Central memory CD8-positive, alpha-beta T cell (primary cell): Measurements from ENCODE around the gene EFHC2.
A peak's percentile ranks its signal among the peaks of the same experiment; 100 is the strongest.
"Not testable (repeated sequence)": the region's sequence is repeated elsewhere in the genome, so short reads cannot be mapped to it uniquely, and the experiment has no call there.

Experiments
- ATAC-seq: fragments of 150-1000 bp; cut with Tn5 transposase; replicated peaks from 2 replicates; pipeline ENCODE4 v1.10.0; 2022; ENCODE audit warnings: mild to moderate bottlenecking, moderate FRiP score, moderate number of reproducible peaks; ENCODE audit not compliant: poor library complexity, severe bottlenecking; ENCODE audit errors: extremely low read depth
- DNase-seq, 2 donors: peaks; one replicate each; pipeline ENCODE4 v3.0.0; 2021; ENCODE audit warnings: low spot score in 2 of 2
- H3K27ac Mint-ChIP-seq: one replicate; pipeline ENCODE4 v1.8.0; 2022; ENCODE audit warnings: low read depth, mild to moderate bottlenecking, moderate library complexity, mixed read lengths
- H3K27me3 Mint-ChIP-seq: one replicate; pipeline ENCODE4 v1.8.0; 2022; ENCODE audit warnings: mixed read lengths
- H3K36me3 Mint-ChIP-seq: one replicate; pipeline ENCODE4 v1.8.0; 2022; ENCODE audit warnings: mild to moderate bottlenecking, moderate library complexity, mixed read lengths; ENCODE audit not compliant: insufficient read depth
- H3K4me1 Mint-ChIP-seq: one replicate; pipeline ENCODE4 v1.8.0; 2022; ENCODE audit warnings: mixed read lengths
- H3K4me3 Mint-ChIP-seq: one replicate; pipeline ENCODE4 v1.8.0; 2022; ENCODE audit warnings: mild to moderate bottlenecking, moderate library complexity, mixed read lengths
- H3K9me3 Mint-ChIP-seq: one replicate; pipeline ENCODE4 v1.8.0; 2022; ENCODE audit warnings: mixed read lengths

EFHC2 gene

GRCh38 chrX:44274096-44274495, 69.4 kb downstream of the EFHC2 start:
- ATAC-seq (no peak), DNase-seq (no peak)
- H3K27me3 Mint-ChIP-seq = no peaks in the 10 kb centered on the region
- H3K4me1 Mint-ChIP-seq = peaks cover 6% of the 10 kb centered on the region
- no peaks in the 10 kb centered on the region for H3K36me3 Mint-ChIP-seq
- H3K9me3 Mint-ChIP-seq = peaks cover 9% of the 10 kb centered on the region
- no peak overlapping the region for H3K4me3 Mint-ChIP-seq
- H3K27ac Mint-ChIP-seq = no peak overlapping the region

DNA sequence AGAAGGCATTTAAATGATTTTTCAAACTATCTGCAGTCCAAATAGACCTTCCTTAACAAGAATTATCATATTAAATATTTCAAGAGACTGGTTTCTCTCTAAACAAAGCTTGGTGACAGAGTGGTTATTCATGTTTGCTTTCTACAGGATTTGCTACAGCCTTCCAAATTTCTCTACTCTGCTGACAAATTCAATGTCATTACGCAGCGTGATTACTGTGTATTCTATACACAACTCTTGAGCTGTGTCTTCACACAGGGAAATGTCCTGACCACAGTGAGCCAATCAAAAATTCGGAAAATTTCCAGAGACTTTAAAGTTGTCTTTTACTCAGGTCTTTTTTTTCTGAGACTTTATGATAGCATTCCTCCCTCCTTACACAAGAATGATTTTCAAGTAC, 75.6 kb downstream of the EFHC2 start:
- Mint-ChIP-seq H3K36me3 (peaks cover 5% of the 10 kb centered on the region), H3K4me3 (no peak overlapping the region), H3K27ac (no peak overlapping the region), H3K27me3 (no peaks in the 10 kb centered on the region), H3K4me1 (peaks cover 17% of the 10 kb centered on the region), H3K9me3 (peaks cover 9% of the 10 kb centered on the region)
- ATAC-seq (no peak), DNase-seq (no peak)

- H3K4me1 Mint-ChIP-seq = peaks cover 17% of the 10 kb centered on the region
- no peak for ATAC-seq
- H3K4me3 Mint-ChIP-seq = no peak overlapping the region
- no peak overlapping the region for H3K27ac Mint-ChIP-seq
- peaks cover 9% of the 10 kb centered on the region for H3K9me3 Mint-ChIP-seq
- H3K27me3 Mint-ChIP-seq = no peaks in the 10 kb centered on the region
- peaks cover 5% of the 10 kb centered on the region for H3K36me3 Mint-ChIP-seq
- no peak for DNase-seq
Observed at GRCh38 chrX:44267116-44267515, 76.4 kb downstream of the EFHC2 start.

DNA sequence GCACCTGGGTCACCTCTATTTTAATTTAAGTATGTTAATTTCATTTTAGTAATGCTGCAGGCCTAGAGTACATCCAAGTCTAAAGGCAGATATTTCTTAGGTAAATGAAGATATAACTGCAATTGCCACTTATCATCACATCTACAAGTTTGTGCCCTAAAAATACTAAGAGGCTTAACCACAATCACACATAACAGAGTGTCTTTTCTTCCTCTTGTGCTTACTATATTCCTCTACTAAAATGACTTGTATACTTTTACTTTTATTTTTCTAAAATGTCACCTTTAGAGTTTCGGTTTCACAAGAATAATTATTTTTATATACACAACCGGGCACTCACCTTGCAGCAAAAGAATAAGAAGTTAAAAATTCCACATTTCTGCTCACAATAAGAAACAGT, 77.9 kb downstream of the EFHC2 start:
- peaks cover 22% of the 10 kb centered on the region for H3K4me1 Mint-ChIP-seq
- H3K4me3 Mint-ChIP-seq = peak overlapping the region; percentile 31
- no peaks in the 10 kb centered on the region for H3K27me3 Mint-ChIP-seq
- ATAC-seq = no peak
- H3K9me3 Mint-ChIP-seq = peaks cover 9% of the 10 kb centered on the region
- no peak for DNase-seq
- peaks cover 5% of the 10 kb centered on the region for H3K36me3 Mint-ChIP-seq
- peak overlapping the region; percentile 1 for H3K27ac Mint-ChIP-seq

GRCh38 chrX:44264936-44265335, 78.5 kb downstream of the EFHC2 start:
- peaks cover 5% of the 10 kb centered on the region for H3K36me3 Mint-ChIP-seq
- peaks cover 7% of the 10 kb centered on the region for H3K9me3 Mint-ChIP-seq
- peaks cover 29% of the 10 kb centered on the region for H3K4me1 Mint-ChIP-seq
- ATAC-seq (no peak), DNase-seq (no peak)
- no peak overlapping the region for H3K4me3 Mint-ChIP-seq
- peak overlapping the region; percentile 1 for H3K27ac Mint-ChIP-seq
- H3K27me3 Mint-ChIP-seq = no peaks in the 10 kb centered on the region

DNA sequence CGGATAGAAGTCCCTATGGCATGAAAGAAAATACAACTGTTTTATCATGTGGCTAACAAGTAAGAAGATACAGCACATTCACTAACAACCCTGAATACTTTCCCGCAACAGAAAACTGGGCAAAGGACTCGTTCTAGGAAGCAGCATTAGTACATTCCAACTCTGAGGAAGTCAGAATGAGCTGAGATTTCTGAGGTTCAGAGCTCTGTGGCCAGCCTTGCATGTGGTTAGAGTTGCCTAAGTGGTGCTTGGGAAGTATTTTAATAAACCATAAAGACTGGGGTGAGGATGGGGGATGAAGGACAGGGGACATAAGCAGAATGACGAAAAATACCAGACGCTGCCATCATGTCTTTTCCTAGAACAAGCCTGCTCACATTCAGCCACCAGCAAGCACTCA, 82.2 kb downstream of the EFHC2 start:
- H3K9me3 Mint-ChIP-seq = no peaks in the 10 kb centered on the region

DNA sequence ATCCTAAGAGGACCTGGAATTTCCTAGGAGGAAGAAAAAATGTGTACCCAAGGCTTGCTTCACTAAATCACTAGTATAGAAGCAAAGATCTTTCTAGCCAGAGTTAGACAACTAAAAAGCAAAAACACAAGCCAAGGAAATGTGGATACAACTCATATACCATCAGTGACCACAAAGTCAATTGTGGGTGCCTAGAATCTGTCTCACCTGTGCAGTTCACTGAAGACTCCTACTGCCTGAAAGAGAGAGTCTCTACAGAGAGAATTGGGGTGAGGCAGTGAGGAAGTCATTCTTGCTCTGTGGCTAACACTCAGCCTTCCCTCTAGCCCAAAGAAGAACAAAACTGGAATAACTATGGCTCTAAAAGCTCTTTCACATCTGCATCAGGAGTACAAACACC, 82.9 kb downstream of the EFHC2 start:
- Mint-ChIP-seq H3K27me3 (no peaks in the 10 kb centered on the region), H3K4me3 (no peak overlapping the region), H3K27ac (no peak overlapping the region), H3K36me3 (no peaks in the 10 kb centered on the region), H3K9me3 (peaks cover 3% of the 10 kb centered on the region), H3K4me1 (peaks cover 39% of the 10 kb centered on the region)
- ATAC-seq (no peak), DNase-seq (no peak)

More for the DNA sequence above, 82.2 kb downstream of the EFHC2 start:
- Mint-ChIP-seq H3K36me3 (peaks cover 2% of the 10 kb centered on the region), H3K27me3 (no peaks in the 10 kb centered on the region), H3K4me1 (peaks cover 38% of the 10 kb centered on the region), H3K4me3 (no peak overlapping the region), H3K27ac (no peak overlapping the region)
- ATAC-seq (no peak), DNase-seq (no peak)

- peaks cover 16% of the 10 kb centered on the region for H3K9me3 Mint-ChIP-seq
- H3K4me3 Mint-ChIP-seq = not testable (repeated sequence)
Observed at GRCh38 chrX:44255742-44256141, 87.7 kb downstream of the EFHC2 start.

DNA sequence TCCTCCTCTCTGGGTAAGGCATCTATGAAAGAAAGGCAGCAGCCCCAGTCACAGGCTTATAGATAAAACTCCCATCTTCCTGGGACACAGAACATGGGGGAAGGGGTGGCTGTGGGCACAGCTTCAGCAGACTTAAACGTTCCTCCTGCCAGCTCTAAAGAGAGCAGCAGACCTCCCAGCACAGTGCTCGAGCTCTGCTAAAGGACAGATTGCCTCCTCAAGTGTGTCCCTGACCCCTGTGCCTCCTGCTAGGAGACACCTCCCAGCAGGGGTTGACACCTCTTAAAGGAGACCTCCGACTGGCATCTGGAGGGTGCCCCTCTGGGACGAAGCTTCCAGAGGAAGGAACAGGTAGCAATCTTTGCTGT, 89.9 kb downstream of the EFHC2 start:
- Mint-ChIP-seq H3K36me3 (peaks cover 5% of the 10 kb centered on the region), H3K9me3 (peaks cover 16% of the 10 kb centered on the region), H3K4me1 (peaks cover 34% of the 10 kb centered on the region), H3K4me3 (peak overlapping the region; percentile 46), H3K27ac (peak overlapping the region; percentile 71), H3K27me3 (no peaks in the 10 kb centered on the region)
- ATAC-seq (no peak), DNase-seq (no peak)

More at GRCh38 chrX:44255742-44256141, 87.7 kb downstream of the EFHC2 start:
- not testable (repeated sequence) for DNase-seq, H3K36me3 Mint-ChIP-seq, ATAC-seq, H3K27me3 Mint-ChIP-seq
- H3K27ac Mint-ChIP-seq = peak overlapping the region; percentile 71
- H3K4me1 Mint-ChIP-seq = peaks cover 45% of the 10 kb centered on the region

DNA sequence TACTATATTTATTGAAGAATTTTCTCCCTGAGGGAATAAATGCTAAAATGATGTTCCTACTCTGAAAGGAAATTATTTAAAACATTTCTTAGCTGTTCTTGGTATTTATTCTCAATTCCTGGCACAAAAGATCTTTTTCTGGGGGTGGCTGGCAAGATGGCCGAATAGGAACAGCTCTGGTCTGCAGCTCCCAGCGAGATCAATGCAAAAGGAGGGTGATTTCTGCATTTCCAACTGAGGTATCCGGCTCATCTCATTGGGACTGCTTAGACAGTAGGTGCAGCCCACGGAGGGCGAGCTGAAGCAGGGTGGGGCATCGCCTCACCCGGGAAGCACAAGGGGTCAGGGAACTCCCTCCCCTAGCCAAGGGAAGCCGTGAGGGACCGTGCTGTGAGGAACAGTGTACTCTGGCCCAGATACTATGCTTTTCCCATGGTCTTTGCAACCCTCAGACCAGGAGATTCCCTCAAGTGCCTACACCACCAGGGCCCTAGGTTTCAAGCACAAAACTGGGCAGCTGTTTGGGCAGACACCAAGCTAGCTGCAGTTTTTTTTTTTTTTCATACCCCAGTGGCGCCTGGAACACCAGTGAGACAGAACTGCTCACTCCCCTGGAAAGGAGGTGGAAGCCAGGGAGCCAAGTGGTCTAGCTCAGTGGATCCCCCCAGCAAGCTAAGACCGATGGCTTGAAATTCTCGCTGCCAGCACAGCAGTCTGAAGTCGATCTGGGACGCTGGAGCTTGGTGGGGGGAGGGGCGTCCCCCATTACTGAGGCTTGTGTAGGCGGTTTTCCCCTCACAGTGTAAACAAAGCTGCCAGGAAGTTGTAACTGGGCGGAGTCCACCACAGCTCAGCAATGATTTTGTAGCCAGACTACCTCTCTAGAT, 90.5 kb downstream of the EFHC2 start:
- Mint-ChIP-seq H3K9me3 (peaks cover 16% of the 10 kb centered on the region), H3K4me3 (peak overlapping the region; percentile 46), H3K27ac (peak overlapping the region; percentile 71), H3K4me1 (peaks cover 34% of the 10 kb centered on the region)
- peak; percentile 35 to 59 for DNase-seq
- not testable (repeated sequence) for H3K36me3 Mint-ChIP-seq, H3K27me3 Mint-ChIP-seq
- ATAC-seq = peak; percentile 99

DNA sequence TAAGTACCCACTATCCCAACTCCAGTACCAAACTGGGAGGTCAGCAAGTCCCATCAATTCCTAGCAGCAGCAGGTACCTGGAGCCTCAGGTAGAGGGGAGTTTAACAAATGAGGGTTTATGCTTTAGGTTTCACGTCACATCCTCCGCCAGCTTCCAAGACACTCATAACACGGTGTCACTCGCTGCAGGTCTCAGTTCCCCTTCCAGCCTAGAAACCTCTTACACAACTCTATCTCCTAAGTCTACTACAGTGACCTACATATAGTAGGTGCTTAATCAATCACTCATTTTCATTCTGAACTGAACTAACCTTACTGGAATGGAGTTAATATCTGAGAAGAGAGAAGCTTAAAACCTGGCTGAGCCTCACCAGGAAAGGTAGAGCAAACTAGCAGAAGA, 96.0 kb downstream of the EFHC2 start:
- no peak for DNase-seq
- H3K4me1 Mint-ChIP-seq = peaks cover 10% of the 10 kb centered on the region
- H3K27me3 Mint-ChIP-seq = no peaks in the 10 kb centered on the region
- H3K4me3 Mint-ChIP-seq = no peak overlapping the region
- H3K36me3 Mint-ChIP-seq = peaks cover 2% of the 10 kb centered on the region
- ATAC-seq = no peak
- no peaks in the 10 kb centered on the region for H3K9me3 Mint-ChIP-seq
- no peak overlapping the region for H3K27ac Mint-ChIP-seq

- H3K4me3 Mint-ChIP-seq = no peak overlapping the region
- DNase-seq = no peak
- no peaks in the 10 kb centered on the region for H3K9me3 Mint-ChIP-seq
- peaks cover 10% of the 10 kb centered on the region for H3K4me1 Mint-ChIP-seq
- ATAC-seq = no peak
- no peaks in the 10 kb centered on the region for H3K27me3 Mint-ChIP-seq
- peaks cover 2% of the 10 kb centered on the region for H3K36me3 Mint-ChIP-seq
- no peak overlapping the region for H3K27ac Mint-ChIP-seq
Observed at GRCh38 chrX:44246826-44247225, 96.6 kb downstream of the EFHC2 start.

DNA sequence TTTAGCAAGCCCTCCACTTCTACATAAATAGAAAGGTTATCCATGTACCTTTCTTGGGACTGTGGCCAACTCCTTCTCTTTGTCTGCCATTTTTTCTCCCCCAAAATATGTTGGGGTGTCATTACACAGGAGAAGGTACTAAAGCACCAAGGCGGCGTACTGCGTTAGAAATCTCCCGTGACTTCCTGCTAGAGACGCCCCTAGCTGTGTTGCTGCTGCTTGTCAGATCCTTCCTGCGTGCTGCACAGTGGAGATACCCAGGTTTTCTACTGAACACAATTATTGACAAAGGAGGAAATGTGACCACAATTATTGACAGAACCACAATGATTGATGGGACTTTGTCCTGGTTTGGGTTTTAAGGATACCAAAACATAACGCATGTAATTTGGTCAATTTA, 97.7 kb downstream of the EFHC2 start:
- Mint-ChIP-seq H3K27ac (no peak overlapping the region), H3K36me3 (peaks cover 2% of the 10 kb centered on the region), H3K4me3 (no peak overlapping the region), H3K27me3 (no peaks in the 10 kb centered on the region), H3K4me1 (peaks cover 10% of the 10 kb centered on the region), H3K9me3 (no peaks in the 10 kb centered on the region)
- ATAC-seq (peak; percentile 71), DNase-seq (no peak)
